Measurements from ENCODE around the gene ADIPOR2.

Gene ADIPOR2

DNA sequence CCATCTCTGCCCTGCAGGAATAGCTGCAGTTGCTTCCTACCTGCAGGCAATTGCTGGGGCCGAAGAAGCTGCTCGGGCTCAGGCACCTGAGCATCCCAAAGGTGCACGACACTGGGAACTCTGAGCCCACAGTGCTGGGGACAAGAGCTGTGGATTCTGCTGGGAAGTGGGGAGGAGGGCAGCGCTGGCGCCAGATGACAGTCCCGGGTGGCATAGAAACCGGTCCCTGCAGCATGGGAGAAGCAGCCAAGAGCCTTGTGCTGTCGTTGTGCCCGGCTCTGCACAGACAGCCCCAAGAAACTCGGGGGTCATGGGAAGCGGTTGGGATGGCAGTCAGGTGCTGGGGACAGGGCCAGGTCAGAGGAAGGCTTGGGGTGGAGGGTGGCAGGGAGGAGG, 130.0 kb downstream of the ADIPOR2 start:
- H3K79me2 ChIP-seq (ENCODE audit: insufficient read depth, low read length): no peaks in the 10 kb centered on the region

DNA sequence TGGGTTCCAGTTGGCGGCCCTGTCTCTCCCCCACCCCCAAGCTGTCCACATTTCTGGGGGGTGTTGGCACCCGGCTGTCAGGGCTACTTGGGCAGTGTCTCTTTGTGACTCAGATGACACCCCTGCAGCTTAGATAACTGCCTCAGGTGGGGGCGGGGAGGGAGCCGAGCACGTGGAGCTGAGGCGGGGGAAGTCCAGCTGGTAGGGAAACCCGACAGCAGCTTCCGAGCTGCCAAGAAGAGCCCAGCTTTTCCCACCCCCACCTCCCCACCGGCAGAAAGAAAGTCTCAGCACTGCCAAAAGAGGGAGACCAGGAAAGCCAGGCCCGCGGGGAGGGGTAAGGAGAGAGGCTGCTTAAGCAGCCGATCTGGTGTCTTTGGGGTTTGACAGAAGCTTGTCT, 130.9 kb downstream of the ADIPOR2 start:
- no peak for ATAC-seq (ENCODE audit: insufficient read depth, low read depth)
- Histone ChIP-seq H3K27ac (ENCODE audit: low read length) (no peak overlapping the region), H3K4me2 (ENCODE audit: insufficient read depth, low read length) (no peak overlapping the region)

More for the DNA sequence above, 130.0 kb downstream of the ADIPOR2 start:
- no peaks in the 10 kb centered on the region for H3K4me1 ChIP-seq (ENCODE audit: insufficient read depth, low read length)
- ATAC-seq (ENCODE audit: insufficient read depth, low read depth): no peak
- H3K27me3 ChIP-seq (ENCODE audit: insufficient read depth, low read length, poor library complexity): peaks cover 45% of the 10 kb centered on the region
- H3K27ac ChIP-seq (ENCODE audit: low read length): no peak overlapping the region
- TF ChIP-seq EZH2 (IDR thresholded peaks at IDR 0.05; ENCODE audit: borderline replicate concordance, low read depth, low read length, severe bottlenecking): no peak
- TF ChIP-seq CTCF (IDR thresholded peaks at IDR 0.05; ENCODE audit: borderline replicate concordance, extremely low read depth, low read length, poor library complexity, severe bottlenecking): no peak
- H2AFZ ChIP-seq (ENCODE audit: low read depth, low read length): no peak overlapping the region
- no peaks in the 10 kb centered on the region for H3K9me3 ChIP-seq (ENCODE audit: insufficient read depth, low read length, severe bottlenecking)
- peaks cover 8% of the 10 kb centered on the region for H4K20me1 ChIP-seq (ENCODE audit: insufficient read depth, low read length)
- no peak for DNase-seq
- H3K4me2 ChIP-seq (ENCODE audit: insufficient read depth, low read length): no peak overlapping the region
- H3K4me3 ChIP-seq (ENCODE audit: low read depth in 1 of 2, low read length in 2 of 2): no peak overlapping the region
- H3K9ac ChIP-seq (ENCODE audit: low read depth, low read length): no peak overlapping the region
- no peaks in the 10 kb centered on the region for H3K36me3 ChIP-seq (ENCODE audit: insufficient read depth, low read length)

GRCh38 chr12:1822699-1823098, 131.8 kb downstream of the ADIPOR2 start:
- H3K4me3 ChIP-seq (ENCODE audit: low read depth in 1 of 2, low read length in 2 of 2): no peak overlapping the region
- H3K9ac ChIP-seq (ENCODE audit: low read depth, low read length): no peak overlapping the region
- H3K79me2 ChIP-seq (ENCODE audit: insufficient read depth, low read length): no peaks in the 10 kb centered on the region
- H3K36me3 ChIP-seq (ENCODE audit: insufficient read depth, low read length): no peaks in the 10 kb centered on the region
- H3K4me2 ChIP-seq (ENCODE audit: insufficient read depth, low read length): no peak overlapping the region
- peaks cover 8% of the 10 kb centered on the region for H4K20me1 ChIP-seq (ENCODE audit: insufficient read depth, low read length)
- H3K4me1 ChIP-seq (ENCODE audit: insufficient read depth, low read length): no peaks in the 10 kb centered on the region
- TF ChIP-seq EZH2 (IDR thresholded peaks at IDR 0.05; ENCODE audit: borderline replicate concordance, low read depth, low read length, severe bottlenecking) (no peak), CTCF (IDR thresholded peaks at IDR 0.05; ENCODE audit: borderline replicate concordance, extremely low read depth, low read length, poor library complexity, severe bottlenecking) (no peak)
- no peaks in the 10 kb centered on the region for H3K9me3 ChIP-seq (ENCODE audit: insufficient read depth, low read length, severe bottlenecking)
- H2AFZ ChIP-seq (ENCODE audit: low read depth, low read length): no peak overlapping the region
- DNase-seq: no peak
- H3K27me3 ChIP-seq (ENCODE audit: insufficient read depth, low read length, poor library complexity): peaks cover 45% of the 10 kb centered on the region
- no peak overlapping the region for H3K27ac ChIP-seq (ENCODE audit: low read length)
- ATAC-seq (ENCODE audit: insufficient read depth, low read depth): no peak

More for the DNA sequence above, 130.9 kb downstream of the ADIPOR2 start:
- peaks cover 8% of the 10 kb centered on the region for H4K20me1 ChIP-seq (ENCODE audit: insufficient read depth, low read length)
- DNase-seq: no peak
- no peak overlapping the region for H3K9ac ChIP-seq (ENCODE audit: low read depth, low read length)
- no peaks in the 10 kb centered on the region for H3K36me3 ChIP-seq (ENCODE audit: insufficient read depth, low read length)
- no peaks in the 10 kb centered on the region for H3K79me2 ChIP-seq (ENCODE audit: insufficient read depth, low read length)
- H2AFZ ChIP-seq (ENCODE audit: low read depth, low read length): no peak overlapping the region
- no peak overlapping the region for H3K4me3 ChIP-seq (ENCODE audit: low read depth in 1 of 2, low read length in 2 of 2)
- no peaks in the 10 kb centered on the region for H3K9me3 ChIP-seq (ENCODE audit: insufficient read depth, low read length, severe bottlenecking)
- TF ChIP-seq EZH2 (IDR thresholded peaks at IDR 0.05; ENCODE audit: borderline replicate concordance, low read depth, low read length, severe bottlenecking): no peak
- TF ChIP-seq CTCF (IDR thresholded peaks at IDR 0.05; ENCODE audit: borderline replicate concordance, extremely low read depth, low read length, poor library complexity, severe bottlenecking): no peak
- H3K27me3 ChIP-seq (ENCODE audit: insufficient read depth, low read length, poor library complexity): peaks cover 45% of the 10 kb centered on the region
- H3K4me1 ChIP-seq (ENCODE audit: insufficient read depth, low read length): no peaks in the 10 kb centered on the region

- peaks cover 8% of the 10 kb centered on the region for H4K20me1 ChIP-seq (ENCODE audit: insufficient read depth, low read length)
- ATAC-seq (ENCODE audit: insufficient read depth, low read depth) (no peak), DNase-seq (no peak)
- no peaks in the 10 kb centered on the region for H3K9me3 ChIP-seq (ENCODE audit: insufficient read depth, low read length, severe bottlenecking)
- H3K36me3 ChIP-seq (ENCODE audit: insufficient read depth, low read length): no peaks in the 10 kb centered on the region
- H3K4me2 ChIP-seq (ENCODE audit: insufficient read depth, low read length): no peak overlapping the region
- no peak overlapping the region for H3K27ac ChIP-seq (ENCODE audit: low read length)
- H3K27me3 ChIP-seq (ENCODE audit: insufficient read depth, low read length, poor library complexity): peaks cover 45% of the 10 kb centered on the region
- H3K9ac ChIP-seq (ENCODE audit: low read depth, low read length): no peak overlapping the region
- H3K4me3 ChIP-seq (ENCODE audit: low read depth in 1 of 2, low read length in 2 of 2): no peak overlapping the region
- no peaks in the 10 kb centered on the region for H3K4me1 ChIP-seq (ENCODE audit: insufficient read depth, low read length)
- no peak overlapping the region for H2AFZ ChIP-seq (ENCODE audit: low read depth, low read length)
- H3K79me2 ChIP-seq (ENCODE audit: insufficient read depth, low read length): no peaks in the 10 kb centered on the region
- TF ChIP-seq CTCF (IDR thresholded peaks at IDR 0.05; ENCODE audit: borderline replicate concordance, extremely low read depth, low read length, poor library complexity, severe bottlenecking) (no peak), EZH2 (IDR thresholded peaks at IDR 0.05; ENCODE audit: borderline replicate concordance, low read depth, low read length, severe bottlenecking) (no peak)
Observed at GRCh38 chr12:1823237-1823636, 132.4 kb downstream of the ADIPOR2 start.

Data from DND-41 (cell line).